SK-N-SH (cell line): ENCODE results near the gene THSD4. TPM values are rescaled to one million over a fixed set of nuclear protein-coding genes. Genes with fewer than 3 reads are reported as not detected.

ENCODE experiments used
- CTCF ChIA-PET: fragments of 300-600, 350-600 bp; formaldehyde crosslinking; extraction: SDS; loops from one replicate; lab custom pipeline; 2021; lab: Yijun Ruan, JAX
- POLR2A ChIA-PET: fragments of 350-600 bp; sonication (Branson Sonifier 250); formaldehyde crosslinking; extraction: SDS; loops from one replicate; lab custom pipeline; 2020; ENCODE audit warnings: antibody characterized with exemption, inconsistent platforms; lab: Yijun Ruan, JAX
- DNase-seq: peaks from one replicate; pipeline ENCODE4 v3.0.0; 2012
- H2AFZ ChIP-seq: fragments of 200-600 bp; sonication (generic); 2 replicates; pipeline ENCODE4 v1.8.1; 2016; ENCODE audit warnings: antibody characterized with exemption, mild to moderate bottlenecking, low read depth
- H3F3A ChIP-seq: fragments of 200-600 bp; sonication (generic); replicated peaks from 2 replicates; pipeline ENCODE3; 2016; ENCODE audit warnings: antibody characterized with exemption, mild to moderate bottlenecking; ENCODE audit not compliant: insufficient read depth
- H3K27ac ChIP-seq, 2 experiments: fragments of 200-500 bp in 1 of 2; fragments of 200-600 bp in 1 of 2; sonication (Bioruptor generic) in 1 of 2; sonication (generic), shearing (Covaris generic) in 1 of 2; 2 replicates each; pipeline versions ENCODE4 v1.5.1 to v1.6.1; 2014 to 2016; ENCODE audit warnings: low read depth in 2 of 2, inconsistent platforms in 1 of 2, low read length in 1 of 2, mild to moderate bottlenecking in 1 of 2, mixed read lengths in 1 of 2
- H3K27me3 ChIP-seq: fragments of 200-600 bp; sonication (generic), shearing (Covaris generic); 2 replicates; pipeline ENCODE4 v1.6.1; 2016; ENCODE audit warnings: mixed run types; ENCODE audit not compliant: insufficient read depth
- H3K36me3 ChIP-seq, 2 experiments: fragments of 200-500 bp in 1 of 2; fragments of 200-600 bp in 1 of 2; sonication (Bioruptor generic) in 1 of 2; sonication (generic) in 1 of 2; replicated peaks in 1 of 2; 2 replicates each; pipeline versions ENCODE3 to v1.5.1; 2014 to 2016; ENCODE audit warnings: low read length in 1 of 2, mild to moderate bottlenecking in 1 of 2; ENCODE audit not compliant: insufficient read depth in 2 of 2, control insufficient read depth in 1 of 2
- H3K4me1 ChIP-seq, 2 experiments: fragments of 200-500 bp in 1 of 2; fragments of 200-600 bp in 1 of 2; sonication (Bioruptor generic) in 1 of 2; sonication (generic), shearing (Covaris generic) in 1 of 2; 2 replicates each; pipeline versions ENCODE4 v1.5.1 to v1.6.1; 2014 to 2016; ENCODE audit warnings: low read depth in 1 of 2, low read length in 1 of 2, mixed run types in 1 of 2; ENCODE audit not compliant: insufficient read depth in 2 of 2, control insufficient read depth in 1 of 2
- H3K4me2 ChIP-seq: fragments of 200-600 bp; sonication (generic), shearing (Covaris generic); 2 replicates; pipeline ENCODE4 v1.6.1; 2017; ENCODE audit warnings: mixed run types
- H3K4me3 ChIP-seq, 2 experiments: fragments of 200-500 bp in 1 of 2; fragments of 200-600 bp in 1 of 2; sonication (Bioruptor generic) in 1 of 2; sonication (generic), shearing (Covaris generic) in 1 of 2; 2 replicates each; pipeline versions ENCODE4 v1.5.1 to v1.8.1; 2014 to 2016; ENCODE audit warnings: low read depth in 2 of 2, inconsistent platforms in 1 of 2, low read length in 1 of 2, mild to moderate bottlenecking in 1 of 2, mixed read lengths in 1 of 2, moderate library complexity in 1 of 2
- H3K79me2 ChIP-seq: fragments of 200-600 bp; sonication (generic); 2 replicates; pipeline ENCODE4 v1.8.1; 2017; ENCODE audit warnings: mild to moderate bottlenecking; ENCODE audit not compliant: insufficient read depth
- H3K9ac ChIP-seq: fragments of 200-600 bp; sonication (generic); 2 replicates; pipeline ENCODE4 v1.6.1; 2017; ENCODE audit warnings: mixed run types
- H3K9me2 ChIP-seq: fragments of 200-600 bp; sonication (generic); 2 replicates; pipeline ENCODE4 v1.6.1; 2017; ENCODE audit warnings: mixed run types
- H3K9me3 ChIP-seq: fragments of 200-600 bp; sonication (generic); 2 replicates; pipeline ENCODE4 v1.6.1; 2017; ENCODE audit warnings: mixed run types, mild to moderate bottlenecking, moderate library complexity
- H4K20me1 ChIP-seq: fragments of 200-600 bp; sonication (generic); 2 replicates; pipeline ENCODE4 v1.6.1; 2017; ENCODE audit warnings: mild to moderate bottlenecking, mixed run types; ENCODE audit not compliant: insufficient read depth
- CHD2 ChIP-seq: fragments of 150-350 bp; IDR thresholded peaks from 2 replicates; pipeline ENCODE4 v1.6.1; 2018; ENCODE audit warnings: low read length; ENCODE audit not compliant: partially characterized antibody
- EP300 ChIP-seq, 2 experiments: IDR thresholded peaks; 2 replicates each; pipeline versions ENCODE4 v1.4.0 to v1.6.1; 2012; ENCODE audit warnings: borderline replicate concordance in 1 of 2, low read depth in 1 of 2, low read length in 1 of 2
- FOXM1 ChIP-seq: IDR thresholded peaks from 2 replicates; pipeline ENCODE4 v1.4.0; 2012; ENCODE audit warnings: low read depth, mild to moderate bottlenecking
- GABPA ChIP-seq: IDR thresholded peaks from 2 replicates; pipeline ENCODE4 v1.4.0; 2012; ENCODE audit warnings: low read depth, mild to moderate bottlenecking
- JUND ChIP-seq: IDR thresholded peaks from 2 replicates; pipeline ENCODE4 v1.4.0; 2012
- MEF2A ChIP-seq: IDR thresholded peaks from 2 replicates; pipeline ENCODE4 v1.4.0; 2012; ENCODE audit warnings: low read depth, borderline replicate concordance
- MXI1 ChIP-seq: IDR thresholded peaks from 2 replicates; pipeline ENCODE4 v1.6.1; 2012; ENCODE audit warnings: mild to moderate bottlenecking, low read depth, low read length, improper control_type of control experiment
- RCOR1 ChIP-seq: fragments of 150-350 bp; IDR thresholded peaks from 2 replicates; pipeline ENCODE4 v1.6.1; 2017; ENCODE audit warnings: antibody characterized with exemption, low read length
- RFX5 ChIP-seq: IDR thresholded peaks from 2 replicates; pipeline ENCODE4 v1.6.1; 2012; ENCODE audit warnings: mild to moderate bottlenecking, improper control_type of control experiment, low read length
- RXRA ChIP-seq: IDR thresholded peaks from 2 replicates; pipeline ENCODE4 v1.4.0; 2012; ENCODE audit warnings: low read depth, mild to moderate bottlenecking, borderline replicate concordance
- SMC3 ChIP-seq: IDR thresholded peaks from 2 replicates; pipeline ENCODE4 v1.6.1; 2012; ENCODE audit warnings: low read depth, low read length, improper control_type of control experiment
- TAF1 ChIP-seq: IDR thresholded peaks from 2 replicates; pipeline ENCODE4 v1.6.1; 2012; ENCODE audit warnings: low read depth, mild to moderate bottlenecking, low read length, moderate library complexity, borderline replicate concordance
- TCF12 ChIP-seq: IDR thresholded peaks from 2 replicates; pipeline ENCODE4 v1.4.0; 2012
- WGBS: methylation state at CpG from one replicate; pipeline ENCODE4 v1.1.6; 2017; ENCODE audit warnings: low lambda C conversion rate; 5-methylcytosine and 5-hydroxymethylcytosine counted together
- polyA plus RNA-seq, 3 experiments: library from polyadenylated mRNA; depleted of rRNA; stranded (reverse); fragments of >200 nt; gene quantifications; 2 replicates each; pipeline ENCODE4 v1.2.3, GENCODE V29; 2012
- TF ChIP-seq, protein P1 (sequence below): IDR thresholded peaks from 2 replicates; pipeline ENCODE4 v1.4.0; 2012; ENCODE audit warnings: low read depth, borderline replicate concordance
- TF ChIP-seq, protein P2 (sequence below): IDR thresholded peaks from 2 replicates; pipeline ENCODE4; 2012
- TF ChIP-seq, protein P3 (sequence below): fragments of 150-350 bp; IDR thresholded peaks from 2 replicates; pipeline ENCODE4 v1.6.1; 2016; ENCODE audit warnings: mild to moderate bottlenecking, low read depth, low read length
- TF ChIP-seq, protein P4 (sequence below): IDR thresholded peaks from 2 replicates; pipeline ENCODE4 v1.4.0; 2012; ENCODE audit warnings: low read depth, borderline replicate concordance
- TF ChIP-seq, protein P5 (sequence below): IDR thresholded peaks from 2 replicates; pipeline ENCODE4 v1.6.1; 2012; ENCODE audit warnings: mild to moderate bottlenecking, low read depth, low read length, moderate library complexity

THSD4 gene
- polyA plus RNA-seq, 1 of the 3 experiments (the other 2 are of a cell fraction), result 79.1 TPM

DNA sequence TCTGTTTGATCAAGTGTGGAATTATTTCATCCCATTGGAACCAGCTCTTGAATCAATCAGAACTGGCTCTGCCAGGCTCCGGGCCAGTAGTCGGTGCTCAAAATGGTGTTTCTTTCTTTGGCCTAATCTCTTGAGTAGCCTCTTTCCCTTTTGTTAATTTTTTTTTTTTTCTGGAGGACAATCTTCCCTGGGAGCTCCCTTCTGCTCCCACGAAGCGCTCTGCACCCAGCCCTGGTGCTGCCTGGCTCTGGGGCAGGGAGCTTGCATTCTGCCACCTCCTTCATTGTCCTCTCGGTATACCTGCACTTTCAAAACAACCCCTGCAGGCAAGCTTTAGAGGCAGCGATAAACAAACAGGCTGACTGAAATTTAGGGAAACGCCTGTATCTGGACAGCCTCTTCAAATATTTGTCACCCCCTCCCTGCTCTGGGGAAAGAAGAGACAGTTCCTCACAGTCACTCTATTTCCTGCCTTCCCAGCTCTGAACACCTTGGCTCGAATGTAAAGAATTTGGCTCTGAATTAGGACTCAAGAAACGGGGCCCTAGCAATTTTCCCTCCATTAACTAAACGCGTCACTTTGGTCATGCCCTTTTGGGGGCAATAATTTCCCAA, 1.1 kb upstream of the THSD4 start:
- Histone ChIP-seq H3K4me1 (peaks cover 0 to 18% of the 10 kb centered on the region in 2 experiments; a peak in 1 of 4 replicates), H3K9me2 (no peaks in the 10 kb centered on the region), H3K79me2 (peaks cover 35% of the 10 kb centered on the region), H3K27me3 (no peaks in the 10 kb centered on the region), H4K20me1 (no peaks in the 10 kb centered on the region), H3K36me3 (no peaks in the 10 kb centered on the region), H2AFZ (no peak overlapping the region), H3K9me3 (no peaks in the 10 kb centered on the region), H3K9ac (no peak overlapping the region), H3K4me3 (no peak overlapping the region), H3F3A (peaks cover 16% of the 10 kb centered on the region), H3K4me2 (no peak overlapping the region), H3K27ac (peak overlapping the region in 1 of 2 experiments; percentile 48; a peak in 1 of 4 replicates)
- POLR2A ChIA-PET, result no interaction called here
- no peak for DNase-seq
- WGBS, result 84% methylated on average over 11 of the region's 11 CpGs
- CTCF ChIA-PET, result interaction anchor here (0.6 to 3.9 kb wide), 7 partner anchors 10 to 1059 kb away, joined by 3 to 30 read pairs (median 3); no protein-coding TSS in a partner anchor
- no peak for TF ChIP-seq JUND
- TF ChIP-seq EP300 (IDR thresholded peaks at IDR 0.05; ENCODE audit: borderline replicate concordance in 1 of 2, low read depth in 1 of 2, low read length in 1 of 2), result no peak
- no peak for TF ChIP-seq TCF12
- TF ChIP-seq, protein P1, sequence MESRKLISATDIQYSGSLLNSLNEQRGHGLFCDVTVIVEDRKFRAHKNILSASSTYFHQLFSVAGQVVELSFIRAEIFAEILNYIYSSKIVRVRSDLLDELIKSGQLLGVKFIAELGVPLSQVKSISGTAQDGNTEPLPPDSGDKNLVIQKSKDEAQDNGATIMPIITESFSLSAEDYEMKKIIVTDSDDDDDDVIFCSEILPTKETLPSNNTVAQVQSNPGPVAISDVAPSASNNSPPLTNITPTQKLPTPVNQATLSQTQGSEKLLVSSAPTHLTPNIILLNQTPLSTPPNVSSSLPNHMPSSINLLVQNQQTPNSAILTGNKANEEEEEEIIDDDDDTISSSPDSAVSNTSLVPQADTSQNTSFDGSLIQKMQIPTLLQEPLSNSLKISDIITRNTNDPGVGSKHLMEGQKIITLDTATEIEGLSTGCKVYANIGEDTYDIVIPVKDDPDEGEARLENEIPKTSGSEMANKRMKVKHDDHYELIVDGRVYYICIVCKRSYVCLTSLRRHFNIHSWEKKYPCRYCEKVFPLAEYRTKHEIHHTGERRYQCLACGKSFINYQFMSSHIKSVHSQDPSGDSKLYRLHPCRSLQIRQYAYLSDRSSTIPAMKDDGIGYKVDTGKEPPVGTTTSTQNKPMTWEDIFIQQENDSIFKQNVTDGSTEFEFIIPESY, result no peak
- no peak for TF ChIP-seq CHD2
- TF ChIP-seq, protein P2, sequence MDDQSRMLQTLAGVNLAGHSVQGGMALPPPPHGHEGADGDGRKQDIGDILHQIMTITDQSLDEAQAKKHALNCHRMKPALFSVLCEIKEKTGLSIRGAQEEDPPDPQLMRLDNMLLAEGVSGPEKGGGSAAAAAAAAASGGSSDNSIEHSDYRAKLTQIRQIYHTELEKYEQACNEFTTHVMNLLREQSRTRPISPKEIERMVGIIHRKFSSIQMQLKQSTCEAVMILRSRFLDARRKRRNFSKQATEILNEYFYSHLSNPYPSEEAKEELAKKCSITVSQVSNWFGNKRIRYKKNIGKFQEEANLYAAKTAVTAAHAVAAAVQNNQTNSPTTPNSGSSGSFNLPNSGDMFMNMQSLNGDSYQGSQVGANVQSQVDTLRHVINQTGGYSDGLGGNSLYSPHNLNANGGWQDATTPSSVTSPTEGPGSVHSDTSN, result no peak
- no peak for TF ChIP-seq FOXM1
- TF ChIP-seq, protein P3, sequence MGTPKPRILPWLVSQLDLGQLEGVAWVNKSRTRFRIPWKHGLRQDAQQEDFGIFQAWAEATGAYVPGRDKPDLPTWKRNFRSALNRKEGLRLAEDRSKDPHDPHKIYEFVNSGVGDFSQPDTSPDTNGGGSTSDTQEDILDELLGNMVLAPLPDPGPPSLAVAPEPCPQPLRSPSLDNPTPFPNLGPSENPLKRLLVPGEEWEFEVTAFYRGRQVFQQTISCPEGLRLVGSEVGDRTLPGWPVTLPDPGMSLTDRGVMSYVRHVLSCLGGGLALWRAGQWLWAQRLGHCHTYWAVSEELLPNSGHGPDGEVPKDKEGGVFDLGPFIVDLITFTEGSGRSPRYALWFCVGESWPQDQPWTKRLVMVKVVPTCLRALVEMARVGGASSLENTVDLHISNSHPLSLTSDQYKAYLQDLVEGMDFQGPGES, result no peak
- TF ChIP-seq RXRA, result no peak
- no peak for TF ChIP-seq MXI1
- TF ChIP-seq, protein P4, sequence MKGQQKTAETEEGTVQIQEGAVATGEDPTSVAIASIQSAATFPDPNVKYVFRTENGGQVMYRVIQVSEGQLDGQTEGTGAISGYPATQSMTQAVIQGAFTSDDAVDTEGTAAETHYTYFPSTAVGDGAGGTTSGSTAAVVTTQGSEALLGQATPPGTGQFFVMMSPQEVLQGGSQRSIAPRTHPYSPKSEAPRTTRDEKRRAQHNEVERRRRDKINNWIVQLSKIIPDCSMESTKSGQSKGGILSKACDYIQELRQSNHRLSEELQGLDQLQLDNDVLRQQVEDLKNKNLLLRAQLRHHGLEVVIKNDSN, result no peak
- TF ChIP-seq SMC3, result no peak
- TF ChIP-seq, protein P5, sequence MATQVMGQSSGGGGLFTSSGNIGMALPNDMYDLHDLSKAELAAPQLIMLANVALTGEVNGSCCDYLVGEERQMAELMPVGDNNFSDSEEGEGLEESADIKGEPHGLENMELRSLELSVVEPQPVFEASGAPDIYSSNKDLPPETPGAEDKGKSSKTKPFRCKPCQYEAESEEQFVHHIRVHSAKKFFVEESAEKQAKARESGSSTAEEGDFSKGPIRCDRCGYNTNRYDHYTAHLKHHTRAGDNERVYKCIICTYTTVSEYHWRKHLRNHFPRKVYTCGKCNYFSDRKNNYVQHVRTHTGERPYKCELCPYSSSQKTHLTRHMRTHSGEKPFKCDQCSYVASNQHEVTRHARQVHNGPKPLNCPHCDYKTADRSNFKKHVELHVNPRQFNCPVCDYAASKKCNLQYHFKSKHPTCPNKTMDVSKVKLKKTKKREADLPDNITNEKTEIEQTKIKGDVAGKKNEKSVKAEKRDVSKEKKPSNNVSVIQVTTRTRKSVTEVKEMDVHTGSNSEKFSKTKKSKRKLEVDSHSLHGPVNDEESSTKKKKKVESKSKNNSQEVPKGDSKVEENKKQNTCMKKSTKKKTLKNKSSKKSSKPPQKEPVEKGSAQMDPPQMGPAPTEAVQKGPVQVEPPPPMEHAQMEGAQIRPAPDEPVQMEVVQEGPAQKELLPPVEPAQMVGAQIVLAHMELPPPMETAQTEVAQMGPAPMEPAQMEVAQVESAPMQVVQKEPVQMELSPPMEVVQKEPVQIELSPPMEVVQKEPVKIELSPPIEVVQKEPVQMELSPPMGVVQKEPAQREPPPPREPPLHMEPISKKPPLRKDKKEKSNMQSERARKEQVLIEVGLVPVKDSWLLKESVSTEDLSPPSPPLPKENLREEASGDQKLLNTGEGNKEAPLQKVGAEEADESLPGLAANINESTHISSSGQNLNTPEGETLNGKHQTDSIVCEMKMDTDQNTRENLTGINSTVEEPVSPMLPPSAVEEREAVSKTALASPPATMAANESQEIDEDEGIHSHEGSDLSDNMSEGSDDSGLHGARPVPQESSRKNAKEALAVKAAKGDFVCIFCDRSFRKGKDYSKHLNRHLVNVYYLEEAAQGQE, result no peak
- no peak for TF ChIP-seq RCOR1
- no peak for TF ChIP-seq GABPA
- no peak for TF ChIP-seq TAF1
- TF ChIP-seq MEF2A, result no peak
- TF ChIP-seq RFX5, result no peak
